Measurements from ENCODE around the gene TMEM145. TPM values are rescaled to one million over a fixed set of nuclear protein-coding genes. Genes with fewer than 3 reads are reported as not detected.

TMEM145 gene
- polyA plus RNA-seq, 1 donor (not counting 4 experiments of a cell fraction or from before 2014, with no cell fraction given), result not detected

DNA sequence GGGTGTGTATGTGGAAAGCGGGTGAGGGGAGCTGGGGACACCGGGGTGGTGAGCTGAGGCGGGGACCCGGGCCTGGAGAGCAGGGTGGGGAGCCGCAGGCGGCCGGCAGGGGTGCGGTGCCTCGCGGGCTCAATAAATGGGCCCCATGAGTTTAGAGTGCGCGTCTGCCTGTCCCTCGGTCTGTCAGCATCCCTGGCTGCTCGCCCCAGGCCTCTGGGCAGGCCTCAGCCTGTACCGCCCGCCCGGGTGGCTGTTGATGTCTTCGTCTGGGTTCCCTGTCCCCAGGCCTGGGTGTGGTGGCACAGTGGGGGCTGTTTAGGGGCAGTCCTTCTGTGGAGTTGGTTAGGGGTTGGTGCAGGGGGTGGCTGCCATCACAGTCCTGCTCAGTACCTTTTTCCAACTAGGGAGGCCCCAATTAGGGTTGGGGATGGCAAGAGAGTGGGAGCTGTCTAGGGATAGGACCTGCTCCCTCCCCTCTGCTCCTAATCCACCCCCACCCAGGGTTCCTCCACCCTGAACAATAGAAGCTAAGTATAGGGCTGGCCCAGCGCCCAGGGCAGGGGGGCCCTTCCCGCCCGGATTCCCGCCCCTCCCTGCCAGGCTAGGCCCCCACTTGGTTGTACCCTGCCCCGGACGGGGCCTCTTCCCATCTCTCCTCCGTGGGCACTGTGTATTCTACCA lies 31.8 kb upstream of the TMEM145 start:
- H3K27ac ChIP-seq (ENCODE audit: control insufficient read depth, insufficient read depth, low read length), result peak overlapping the region; percentile 55
- H3K9me3 ChIP-seq (ENCODE audit: control insufficient read depth, low read depth, low read length), result no peaks in the 10 kb centered on the region
- peaks cover 36% of the 10 kb centered on the region for H3K79me2 ChIP-seq (ENCODE audit: control insufficient read depth, insufficient read depth, low read length)
- dilution Hi-C loops (cut with MboI; ENCODE audit: extremely low pct_ligation_motif_present, low sequenced_read_pairs), result no loop called here
- H3K36me3 ChIP-seq (ENCODE audit: control insufficient read depth in 2 of 2, extremely low read depth in 1 of 2, insufficient read depth in 2 of 2, low read length in 2 of 2), result peaks cover 1 to 15% of the 10 kb centered on the region in 2 experiments
- FAIRE-seq (no peak), DNase-seq (ENCODE audit: low read depth, low spot score) (peak; percentile 65)
- H3K4me1 ChIP-seq (ENCODE audit: control insufficient read depth, extremely low read depth, insufficient read depth, low read length), result peaks cover 74% of the 10 kb centered on the region
- H3K9me1 ChIP-seq (ENCODE audit: control insufficient read depth, extremely low read depth, insufficient read depth, low read length), result peaks cover 3% of the 10 kb centered on the region
- peak overlapping the region; percentile 22 to 56 (median 35) for H3K4me3 ChIP-seq (ENCODE audit: control insufficient read depth in 2 of 3, extremely low read depth in 1 of 3, insufficient read depth in 2 of 3, low read depth in 1 of 3, low read length in 3 of 3)
- H3K27me3 ChIP-seq (ENCODE audit: control insufficient read depth, extremely low read depth, insufficient read depth, low read length), result no peaks in the 10 kb centered on the region
- peak overlapping the region; percentile 71 for H3K4me2 ChIP-seq (ENCODE audit: control insufficient read depth, extremely low read depth, insufficient read depth, low read depth, low read length)
- no peak overlapping the region for H2AFZ ChIP-seq (ENCODE audit: control insufficient read depth, low read length)
- TF ChIP-seq, protein P1, sequence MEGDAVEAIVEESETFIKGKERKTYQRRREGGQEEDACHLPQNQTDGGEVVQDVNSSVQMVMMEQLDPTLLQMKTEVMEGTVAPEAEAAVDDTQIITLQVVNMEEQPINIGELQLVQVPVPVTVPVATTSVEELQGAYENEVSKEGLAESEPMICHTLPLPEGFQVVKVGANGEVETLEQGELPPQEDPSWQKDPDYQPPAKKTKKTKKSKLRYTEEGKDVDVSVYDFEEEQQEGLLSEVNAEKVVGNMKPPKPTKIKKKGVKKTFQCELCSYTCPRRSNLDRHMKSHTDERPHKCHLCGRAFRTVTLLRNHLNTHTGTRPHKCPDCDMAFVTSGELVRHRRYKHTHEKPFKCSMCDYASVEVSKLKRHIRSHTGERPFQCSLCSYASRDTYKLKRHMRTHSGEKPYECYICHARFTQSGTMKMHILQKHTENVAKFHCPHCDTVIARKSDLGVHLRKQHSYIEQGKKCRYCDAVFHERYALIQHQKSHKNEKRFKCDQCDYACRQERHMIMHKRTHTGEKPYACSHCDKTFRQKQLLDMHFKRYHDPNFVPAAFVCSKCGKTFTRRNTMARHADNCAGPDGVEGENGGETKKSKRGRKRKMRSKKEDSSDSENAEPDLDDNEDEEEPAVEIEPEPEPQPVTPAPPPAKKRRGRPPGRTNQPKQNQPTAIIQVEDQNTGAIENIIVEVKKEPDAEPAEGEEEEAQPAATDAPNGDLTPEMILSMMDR (optimal IDR thresholded peaks at IDR 0.05 in 1 of 3, IDR thresholded peaks at IDR 0.05 in 1 of 3, conservative IDR thresholded peaks at IDR 0.05 in 1 of 3; ENCODE audit: extremely low read depth in 1 of 3, insufficient read depth in 2 of 3, low read length in 3 of 3), result no peak
- no peak for TF ChIP-seq EZH2 (IDR thresholded peaks at IDR 0.05; ENCODE audit: low read length)
- H3K9ac ChIP-seq (ENCODE audit: control insufficient read depth, extremely low read depth, insufficient read depth, low read length), result peak overlapping the region; percentile 2
- H4K20me1 ChIP-seq (ENCODE audit: control insufficient read depth, extremely low read depth, insufficient read depth, low read length), result no peaks in the 10 kb centered on the region

DNA sequence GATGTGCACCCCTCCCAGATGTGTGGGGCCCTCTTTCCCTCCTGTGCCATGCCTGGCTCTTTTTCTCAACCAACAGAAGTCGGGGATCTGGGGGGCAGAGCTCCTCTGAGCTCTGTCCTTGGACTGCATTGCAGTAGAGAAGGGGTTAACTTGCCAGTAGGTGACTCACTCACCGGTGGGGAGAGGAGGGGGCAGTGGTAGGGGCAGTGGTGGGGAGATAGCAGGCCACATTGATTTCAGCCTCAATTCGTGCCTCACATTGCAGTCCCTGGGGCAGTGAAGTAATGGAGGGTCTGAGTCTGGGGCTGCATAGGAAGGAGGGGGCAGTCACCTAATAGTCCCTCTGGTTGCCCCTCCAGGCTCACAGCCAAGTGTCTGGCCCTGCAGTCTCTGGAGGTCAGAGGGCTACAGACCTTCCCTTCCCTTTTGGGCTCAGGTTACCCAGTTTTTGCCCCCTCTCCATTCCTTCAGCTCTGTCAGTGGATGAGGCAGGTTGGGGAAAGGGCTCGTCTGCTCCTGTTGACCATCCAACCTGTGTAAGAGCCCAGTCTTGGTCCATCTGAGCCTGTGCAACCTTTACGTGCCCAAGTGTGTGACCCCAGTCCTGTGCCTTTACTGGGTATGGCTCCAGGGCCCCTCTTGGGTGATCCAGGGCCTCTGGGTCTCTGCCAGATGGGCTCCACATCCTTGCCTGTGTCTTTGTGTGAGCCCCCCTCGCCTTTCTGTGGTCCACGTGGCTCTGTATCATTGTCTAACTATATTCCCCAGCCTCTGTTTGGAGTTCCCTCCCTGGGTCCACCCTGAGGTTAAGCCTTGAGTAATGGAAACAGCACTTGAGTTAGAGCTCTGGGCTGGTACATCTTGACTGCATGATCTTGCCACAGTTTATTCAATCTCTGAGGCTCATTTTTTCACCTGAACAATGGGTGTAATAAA lies 31.0 kb upstream of the TMEM145 start:
- Histone ChIP-seq H3K4me3 (ENCODE audit: control insufficient read depth in 2 of 3, extremely low read depth in 1 of 3, insufficient read depth in 2 of 3, low read depth in 1 of 3, low read length in 3 of 3) (no peak overlapping the region), H3K9ac (ENCODE audit: control insufficient read depth, extremely low read depth, insufficient read depth, low read length) (peak overlapping the region; percentile 2), H3K79me2 (ENCODE audit: control insufficient read depth, insufficient read depth, low read length) (peaks cover 36% of the 10 kb centered on the region), H3K4me1 (ENCODE audit: control insufficient read depth, extremely low read depth, insufficient read depth, low read length) (peaks cover 66% of the 10 kb centered on the region), H3K4me2 (ENCODE audit: control insufficient read depth, extremely low read depth, insufficient read depth, low read depth, low read length) (peak overlapping the region; percentile 71), H3K9me3 (ENCODE audit: control insufficient read depth, low read depth, low read length) (no peaks in the 10 kb centered on the region), H3K9me1 (ENCODE audit: control insufficient read depth, extremely low read depth, insufficient read depth, low read length) (peaks cover 3% of the 10 kb centered on the region), H2AFZ (ENCODE audit: control insufficient read depth, low read length) (no peak overlapping the region), H3K27ac (ENCODE audit: control insufficient read depth, insufficient read depth, low read length) (peak overlapping the region; percentile 55), H4K20me1 (ENCODE audit: control insufficient read depth, extremely low read depth, insufficient read depth, low read length) (no peaks in the 10 kb centered on the region), H3K36me3 (ENCODE audit: control insufficient read depth in 2 of 2, extremely low read depth in 1 of 2, insufficient read depth in 2 of 2, low read length in 2 of 2) (peaks cover 2 to 16% of the 10 kb centered on the region in 2 experiments), H3K27me3 (ENCODE audit: control insufficient read depth, extremely low read depth, insufficient read depth, low read length) (no peaks in the 10 kb centered on the region)
- TF ChIP-seq, protein P1 (optimal IDR thresholded peaks at IDR 0.05 in 1 of 3, IDR thresholded peaks at IDR 0.05 in 1 of 3, conservative IDR thresholded peaks at IDR 0.05 in 1 of 3; ENCODE audit: extremely low read depth in 1 of 3, insufficient read depth in 2 of 3, low read length in 3 of 3), result no peak
- TF ChIP-seq EZH2 (IDR thresholded peaks at IDR 0.05; ENCODE audit: low read length), result no peak
- DNase-seq (ENCODE audit: low read depth, low spot score), result no peak
- dilution Hi-C loops (cut with MboI; ENCODE audit: extremely low pct_ligation_motif_present, low sequenced_read_pairs), result no loop called here
- FAIRE-seq, result peak; percentile 43

Measured in keratinocyte (primary cell).